ENCODE measurements around the gene TMEM272. TPM values are rescaled to one million over a fixed set of nuclear protein-coding genes. Genes with fewer than 3 reads are reported as not detected.

Gene TMEM272
- total RNA-seq, 1 donor from 2014 or later: not detected

- H3K4me3 ChIP-seq (ENCODE audit: low read length in 3 of 3): no peak overlapping the region
- peaks cover 11 to 14% (median 13%) of the 10 kb centered on the region in 3 donors for H3K4me1 ChIP-seq (ENCODE audit: control insufficient read depth in 3 of 3, insufficient read depth in 3 of 3, low read length in 3 of 3)
- no peak overlapping the region for H3K27ac ChIP-seq (ENCODE audit: low read depth, low read length)
- H3K27me3 ChIP-seq (ENCODE audit: control insufficient read depth in 3 of 3, insufficient read depth in 3 of 3, low read length in 3 of 3): no peaks in the 10 kb centered on the region
- no peaks in the 10 kb centered on the region for H3K9me3 ChIP-seq (ENCODE audit: control insufficient read depth in 3 of 3, low read length in 3 of 3)
- H3K36me3 ChIP-seq (ENCODE audit: control insufficient read depth in 3 of 3, insufficient read depth in 3 of 3, low read length in 3 of 3): peaks cover 6 to 13% (median 13%) of the 10 kb centered on the region in 3 donors
- H3K9ac ChIP-seq (ENCODE audit: low read depth in 1 of 3, low read length in 3 of 3): no peak overlapping the region
Observed at GRCh38 chr13:51772781-51773180, 72.2 kb downstream of the TMEM272 start.

- H3K4me3 ChIP-seq (ENCODE audit: low read length in 3 of 3): no peak overlapping the region
- H3K9ac ChIP-seq (ENCODE audit: low read depth in 1 of 3, low read length in 3 of 3): no peak overlapping the region
- H3K27ac ChIP-seq (ENCODE audit: low read depth, low read length): no peak overlapping the region
Observed at GRCh38 chr13:51772105-51772455, 72.9 kb downstream of the TMEM272 start.

DNA sequence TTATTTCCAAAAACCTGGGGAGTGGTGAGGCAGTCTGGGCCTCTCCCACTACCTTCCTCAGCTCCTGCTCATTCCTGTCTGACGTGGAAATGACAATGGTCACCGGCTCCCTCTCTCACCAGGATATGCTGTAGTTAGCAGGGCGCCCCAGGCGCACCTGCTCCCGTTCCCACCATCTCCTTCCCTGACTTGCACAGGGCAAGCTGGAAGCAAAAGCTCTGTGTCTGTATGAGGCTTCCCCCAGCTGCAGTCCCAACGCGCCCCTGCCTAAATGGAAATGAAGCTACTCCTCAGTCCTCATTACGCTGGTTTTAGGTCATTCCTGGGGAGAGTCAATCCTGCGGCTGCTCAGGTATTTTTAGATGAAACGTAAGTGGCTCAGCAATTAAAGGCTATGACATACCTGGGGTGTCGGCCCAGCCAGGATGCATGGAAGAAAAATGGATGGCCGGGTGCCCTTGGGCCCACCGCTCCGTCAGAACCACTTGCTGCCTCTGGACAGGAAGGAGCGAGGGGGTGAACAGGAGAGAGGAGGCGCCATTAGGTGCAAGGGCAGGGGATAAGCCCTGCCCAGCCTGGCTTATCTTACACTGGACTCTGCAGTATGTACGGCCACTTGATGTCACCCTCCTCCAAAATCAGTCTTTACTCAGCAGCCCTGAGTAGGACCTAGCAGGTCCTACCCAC is 73.4 kb downstream of the TMEM272 start:
- H3K27me3 ChIP-seq (ENCODE audit: control insufficient read depth in 3 of 3, insufficient read depth in 3 of 3, low read length in 3 of 3): no peaks in the 10 kb centered on the region
- peaks cover 11 to 14% (median 13%) of the 10 kb centered on the region in 3 donors for H3K4me1 ChIP-seq (ENCODE audit: control insufficient read depth in 3 of 3, insufficient read depth in 3 of 3, low read length in 3 of 3)
- H3K27ac ChIP-seq (ENCODE audit: low read depth, low read length): no peak overlapping the region
- H3K36me3 ChIP-seq (ENCODE audit: control insufficient read depth in 3 of 3, insufficient read depth in 3 of 3, low read length in 3 of 3): peaks cover 6 to 22% (median 13%) of the 10 kb centered on the region in 3 donors
- H3K9ac ChIP-seq (ENCODE audit: low read depth in 1 of 3, low read length in 3 of 3): no peak overlapping the region
- no peak overlapping the region for H3K4me3 ChIP-seq (ENCODE audit: low read length in 3 of 3)
- no peaks in the 10 kb centered on the region for H3K9me3 ChIP-seq (ENCODE audit: control insufficient read depth in 3 of 3, low read length in 3 of 3)

More at GRCh38 chr13:51772105-51772455, 72.9 kb downstream of the TMEM272 start:
- Histone ChIP-seq H3K4me1 (ENCODE audit: control insufficient read depth in 3 of 3, insufficient read depth in 3 of 3, low read length in 3 of 3) (peaks cover 11 to 14% (median 13%) of the 10 kb centered on the region in 3 donors), H3K27me3 (ENCODE audit: control insufficient read depth in 3 of 3, insufficient read depth in 3 of 3, low read length in 3 of 3) (no peaks in the 10 kb centered on the region), H3K36me3 (ENCODE audit: control insufficient read depth in 3 of 3, insufficient read depth in 3 of 3, low read length in 3 of 3) (peaks cover 6 to 18% (median 13%) of the 10 kb centered on the region in 3 donors), H3K9me3 (ENCODE audit: control insufficient read depth in 3 of 3, low read length in 3 of 3) (no peaks in the 10 kb centered on the region)

GRCh38 chr13:51770681-51771417 is 74.1 kb downstream of the TMEM272 start:
- Histone ChIP-seq H3K27ac (ENCODE audit: low read depth, low read length) (no peak overlapping the region), H3K9ac (ENCODE audit: low read depth in 1 of 3, low read length in 3 of 3) (no peak overlapping the region), H3K36me3 (ENCODE audit: control insufficient read depth in 3 of 3, insufficient read depth in 3 of 3, low read length in 3 of 3) (peaks cover 6 to 25% (median 13%) of the 10 kb centered on the region in 3 donors), H3K4me1 (ENCODE audit: control insufficient read depth in 3 of 3, insufficient read depth in 3 of 3, low read length in 3 of 3) (peaks cover 11 to 14% (median 13%) of the 10 kb centered on the region in 3 donors), H3K27me3 (ENCODE audit: control insufficient read depth in 3 of 3, insufficient read depth in 3 of 3, low read length in 3 of 3) (no peaks in the 10 kb centered on the region), H3K4me3 (ENCODE audit: low read length in 3 of 3) (no peak overlapping the region), H3K9me3 (ENCODE audit: control insufficient read depth in 3 of 3, low read length in 3 of 3) (no peaks in the 10 kb centered on the region)

GRCh38 chr13:51770160-51770559 is 74.8 kb downstream of the TMEM272 start:
- H3K27me3 ChIP-seq (ENCODE audit: control insufficient read depth in 3 of 3, insufficient read depth in 3 of 3, low read length in 3 of 3): no peaks in the 10 kb centered on the region
- H3K9ac ChIP-seq (ENCODE audit: low read depth in 1 of 3, low read length in 3 of 3): no peak overlapping the region
- H3K4me1 ChIP-seq (ENCODE audit: control insufficient read depth in 3 of 3, insufficient read depth in 3 of 3, low read length in 3 of 3): peaks cover 11 to 14% (median 13%) of the 10 kb centered on the region in 3 donors
- no peaks in the 10 kb centered on the region for H3K9me3 ChIP-seq (ENCODE audit: control insufficient read depth in 3 of 3, low read length in 3 of 3)
- H3K27ac ChIP-seq (ENCODE audit: low read depth, low read length): peak overlapping the region; percentile 25
- no peak overlapping the region for H3K4me3 ChIP-seq (ENCODE audit: low read length in 3 of 3)
- peaks cover 6 to 25% (median 13%) of the 10 kb centered on the region in 3 donors for H3K36me3 ChIP-seq (ENCODE audit: control insufficient read depth in 3 of 3, insufficient read depth in 3 of 3, low read length in 3 of 3)

- no peaks in the 10 kb centered on the region for H3K9me3 ChIP-seq (ENCODE audit: control insufficient read depth in 3 of 3, low read length in 3 of 3)
- H3K27me3 ChIP-seq (ENCODE audit: control insufficient read depth in 3 of 3, insufficient read depth in 3 of 3, low read length in 3 of 3): no peaks in the 10 kb centered on the region
- H3K4me1 ChIP-seq (ENCODE audit: control insufficient read depth in 3 of 3, insufficient read depth in 3 of 3, low read length in 3 of 3): peaks cover 15 to 19% (median 17%) of the 10 kb centered on the region in 3 donors
- H3K4me3 ChIP-seq (ENCODE audit: low read length in 3 of 3): no peak overlapping the region
- H3K27ac ChIP-seq (ENCODE audit: low read depth, low read length): no peak overlapping the region
- peaks cover 6 to 25% (median 13%) of the 10 kb centered on the region in 3 donors for H3K36me3 ChIP-seq (ENCODE audit: control insufficient read depth in 3 of 3, insufficient read depth in 3 of 3, low read length in 3 of 3)
- H3K9ac ChIP-seq (ENCODE audit: low read depth in 1 of 3, low read length in 3 of 3): no peak overlapping the region
Observed at GRCh38 chr13:51769455-51770127, 75.4 kb downstream of the TMEM272 start.

DNA sequence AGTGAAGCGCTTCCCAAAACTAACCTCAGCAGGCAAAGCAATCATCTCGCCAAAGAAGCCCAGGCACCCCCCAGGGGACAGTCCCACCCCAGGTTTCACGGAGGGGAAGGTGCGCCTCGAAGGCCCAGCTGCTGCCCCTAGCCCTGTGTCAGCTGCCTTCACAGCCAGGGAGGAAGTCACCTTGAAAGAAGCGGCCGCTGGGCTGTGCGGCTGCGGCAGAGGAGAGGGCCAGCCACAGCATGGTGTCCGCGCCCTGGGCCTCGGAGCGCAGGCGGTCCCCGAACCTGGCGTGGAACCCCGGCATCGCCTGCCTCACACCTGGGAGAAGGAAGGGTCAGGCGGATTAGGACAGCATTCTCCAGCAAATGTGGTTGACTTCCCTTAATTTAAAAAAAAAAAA is 76.0 kb downstream of the TMEM272 start:
- Histone ChIP-seq H3K4me3 (ENCODE audit: low read length in 3 of 3) (no peak overlapping the region), H3K27me3 (ENCODE audit: control insufficient read depth in 3 of 3, insufficient read depth in 3 of 3, low read length in 3 of 3) (no peaks in the 10 kb centered on the region), H3K4me1 (ENCODE audit: control insufficient read depth in 3 of 3, insufficient read depth in 3 of 3, low read length in 3 of 3) (peaks cover 20 to 22% (median 22%) of the 10 kb centered on the region in 3 donors), H3K9ac (ENCODE audit: low read depth in 1 of 3, low read length in 3 of 3) (no peak overlapping the region), H3K36me3 (ENCODE audit: control insufficient read depth in 3 of 3, insufficient read depth in 3 of 3, low read length in 3 of 3) (peaks cover 6 to 25% (median 13%) of the 10 kb centered on the region in 3 donors), H3K9me3 (ENCODE audit: control insufficient read depth in 3 of 3, low read length in 3 of 3) (no peaks in the 10 kb centered on the region), H3K27ac (ENCODE audit: low read depth, low read length) (no peak overlapping the region)

- H3K27me3 ChIP-seq (ENCODE audit: control insufficient read depth in 3 of 3, insufficient read depth in 3 of 3, low read length in 3 of 3): no peaks in the 10 kb centered on the region
- H3K4me3 ChIP-seq (ENCODE audit: low read length in 3 of 3): no peak overlapping the region
- no peaks in the 10 kb centered on the region for H3K9me3 ChIP-seq (ENCODE audit: control insufficient read depth in 3 of 3, low read length in 3 of 3)
- no peak overlapping the region for H3K9ac ChIP-seq (ENCODE audit: low read depth in 1 of 3, low read length in 3 of 3)
- peaks cover 6 to 25% (median 11%) of the 10 kb centered on the region in 3 donors for H3K36me3 ChIP-seq (ENCODE audit: control insufficient read depth in 3 of 3, insufficient read depth in 3 of 3, low read length in 3 of 3)
- H3K27ac ChIP-seq (ENCODE audit: low read depth, low read length): no peak overlapping the region
- H3K4me1 ChIP-seq (ENCODE audit: control insufficient read depth in 3 of 3, insufficient read depth in 3 of 3, low read length in 3 of 3): peaks cover 20 to 22% (median 22%) of the 10 kb centered on the region in 3 donors
Observed at GRCh38 chr13:51768378-51768921, 76.5 kb downstream of the TMEM272 start.

DNA sequence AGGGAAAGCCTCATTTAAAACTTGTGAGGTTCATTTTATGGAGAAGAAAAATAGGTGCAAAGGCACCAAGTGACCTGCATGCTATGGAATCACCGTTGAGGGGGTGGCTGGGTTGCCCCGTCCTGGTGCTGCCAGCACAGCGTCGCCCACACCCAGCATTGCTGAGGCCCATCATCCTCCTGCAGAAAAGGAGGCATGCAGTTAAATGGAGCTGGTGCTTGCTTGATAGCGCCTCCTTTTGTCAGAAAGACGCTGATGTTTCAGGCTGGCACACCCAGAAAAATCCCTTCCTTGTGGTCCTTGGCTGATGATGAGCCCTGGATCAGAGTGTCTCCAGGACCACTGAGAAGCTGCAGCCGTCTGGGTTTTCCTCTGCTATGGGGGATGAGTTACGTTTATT is 77.9 kb downstream of the TMEM272 start:
- Histone ChIP-seq H3K27ac (ENCODE audit: low read depth, low read length) (no peak overlapping the region), H3K4me1 (ENCODE audit: control insufficient read depth in 3 of 3, insufficient read depth in 3 of 3, low read length in 3 of 3) (peaks cover 20 to 22% (median 22%) of the 10 kb centered on the region in 3 donors)

More for the DNA sequence above, 77.9 kb downstream of the TMEM272 start:
- H3K9me3 ChIP-seq (ENCODE audit: control insufficient read depth in 3 of 3, low read length in 3 of 3): no peaks in the 10 kb centered on the region
- H3K4me3 ChIP-seq (ENCODE audit: low read length in 3 of 3): no peak overlapping the region
- H3K9ac ChIP-seq (ENCODE audit: low read depth in 1 of 3, low read length in 3 of 3): no peak overlapping the region
- H3K27me3 ChIP-seq (ENCODE audit: control insufficient read depth in 3 of 3, insufficient read depth in 3 of 3, low read length in 3 of 3): no peaks in the 10 kb centered on the region
- H3K36me3 ChIP-seq (ENCODE audit: control insufficient read depth in 3 of 3, insufficient read depth in 3 of 3, low read length in 3 of 3): peaks cover 6 to 25% (median 12%) of the 10 kb centered on the region in 3 donors

Measured in skeletal muscle tissue (tissue), 4 donors.